Erythroblast (primary cell): ENCODE data around the gene CCNE1.

Source experiments
- GATA1 ChIP-seq: IDR thresholded peaks from 2 replicates; pipeline ENCODE4 v1.6.1; 2011; ENCODE audit warnings: low read depth, mild to moderate bottlenecking, control low read depth, low read length, moderate library complexity
- POLR2A ChIP-seq: IDR thresholded peaks from 2 replicates; pipeline ENCODE4 v1.6.1; 2011; ENCODE audit warnings: mild to moderate bottlenecking, low read length

DNA sequence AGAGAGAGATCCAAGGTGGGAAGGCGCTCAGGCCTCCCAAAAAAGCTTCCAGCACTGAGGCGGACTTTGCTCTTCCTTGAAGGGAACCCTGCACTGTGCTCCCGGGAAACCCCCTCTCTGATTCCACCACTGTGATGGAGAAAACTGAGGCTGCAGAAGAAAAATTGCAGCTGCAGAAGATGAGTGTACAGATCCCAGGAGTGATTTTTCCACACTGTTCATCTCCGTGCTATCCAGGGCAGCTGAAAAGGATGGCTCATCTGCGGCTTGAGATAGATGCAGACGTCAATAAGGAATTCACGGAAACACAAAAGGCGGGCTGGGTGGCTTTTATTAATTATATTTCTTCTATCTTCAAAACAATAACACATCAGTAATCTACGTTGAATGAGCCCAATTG is 26.2 kb downstream of the CCNE1 start:
- TF ChIP-seq POLR2A (no peak), GATA1 (no peak)
